ENCODE data around the gene PSAP. TPM values are rescaled to one million over a fixed set of nuclear protein-coding genes. Genes with fewer than 3 reads are reported as not detected.

The PSAP gene
- total and polyA plus RNA-seq, 2 donors from 2014 or later: 1,082 to 1,249 TPM

DNA sequence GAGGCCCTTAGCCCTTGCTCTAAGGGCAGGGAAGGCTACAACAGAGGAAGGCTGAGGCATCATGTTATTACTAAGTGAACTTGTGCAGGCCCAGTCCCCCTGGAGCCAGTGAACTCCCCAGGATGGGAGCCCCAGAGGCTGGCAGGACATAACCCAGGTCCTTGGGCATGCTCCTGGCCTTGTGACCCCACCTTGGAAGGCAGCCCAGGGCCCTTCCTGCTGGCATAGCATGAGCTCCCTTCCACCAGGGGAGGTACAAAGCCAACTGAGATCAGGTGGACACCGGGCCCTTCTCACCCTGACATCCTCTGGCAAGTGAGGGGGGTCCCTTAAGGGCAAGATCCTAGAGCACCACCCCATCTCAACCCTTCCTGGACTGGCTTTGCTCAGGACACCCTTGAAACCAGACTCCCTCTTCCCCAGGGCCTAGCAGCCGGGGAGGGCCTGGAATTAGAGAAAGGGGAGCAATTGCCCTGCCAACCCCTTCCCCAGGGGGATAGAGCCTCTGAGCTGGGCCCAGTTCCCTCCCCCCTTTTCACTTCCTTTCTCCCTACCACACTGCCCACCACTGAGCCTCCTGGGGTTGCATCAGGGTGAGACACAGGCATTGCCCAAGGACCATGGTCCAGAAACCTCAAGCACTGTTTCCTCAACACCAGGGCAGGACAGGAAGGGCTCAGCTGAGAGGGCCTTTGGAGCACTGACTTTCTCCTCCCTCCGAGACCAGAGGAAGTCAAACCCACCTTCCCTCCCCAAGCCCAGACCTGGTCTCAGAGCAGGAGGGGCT lies 75.9 kb downstream of the PSAP start:
- Histone ChIP-seq H3K4me3 (ENCODE audit: low read length in 3 of 3) (no peak overlapping the region), H3K9ac (ENCODE audit: low read length in 3 of 3) (no peak overlapping the region), H3K27ac (ENCODE audit: low read depth in 2 of 2, low read length in 2 of 2) (peak overlapping the region in 1 of 2 donors; percentile 10), H3K36me3 (ENCODE audit: control insufficient read depth in 2 of 3, insufficient read depth in 3 of 3, low read length in 3 of 3) (no peaks in the 10 kb centered on the region), H3K4me1 (ENCODE audit: control insufficient read depth in 2 of 3, insufficient read depth in 2 of 3, low read depth in 1 of 3, low read length in 3 of 3) (peaks cover 0 to 39% (median 7%) of the 10 kb centered on the region in 3 donors), H3K27me3 (ENCODE audit: control insufficient read depth, insufficient read depth, low read length) (no peaks in the 10 kb centered on the region), H3K9me3 (ENCODE audit: control insufficient read depth in 2 of 3, insufficient read depth in 1 of 3, low read length in 3 of 3) (no peaks in the 10 kb centered on the region)
- DNase-seq (peak in 1 of 5 donors; percentile 84), FAIRE-seq (no peak)
- intact Hi-C loops (cut with DNase I): no loop called here
- TF ChIP-seq, protein P1, sequence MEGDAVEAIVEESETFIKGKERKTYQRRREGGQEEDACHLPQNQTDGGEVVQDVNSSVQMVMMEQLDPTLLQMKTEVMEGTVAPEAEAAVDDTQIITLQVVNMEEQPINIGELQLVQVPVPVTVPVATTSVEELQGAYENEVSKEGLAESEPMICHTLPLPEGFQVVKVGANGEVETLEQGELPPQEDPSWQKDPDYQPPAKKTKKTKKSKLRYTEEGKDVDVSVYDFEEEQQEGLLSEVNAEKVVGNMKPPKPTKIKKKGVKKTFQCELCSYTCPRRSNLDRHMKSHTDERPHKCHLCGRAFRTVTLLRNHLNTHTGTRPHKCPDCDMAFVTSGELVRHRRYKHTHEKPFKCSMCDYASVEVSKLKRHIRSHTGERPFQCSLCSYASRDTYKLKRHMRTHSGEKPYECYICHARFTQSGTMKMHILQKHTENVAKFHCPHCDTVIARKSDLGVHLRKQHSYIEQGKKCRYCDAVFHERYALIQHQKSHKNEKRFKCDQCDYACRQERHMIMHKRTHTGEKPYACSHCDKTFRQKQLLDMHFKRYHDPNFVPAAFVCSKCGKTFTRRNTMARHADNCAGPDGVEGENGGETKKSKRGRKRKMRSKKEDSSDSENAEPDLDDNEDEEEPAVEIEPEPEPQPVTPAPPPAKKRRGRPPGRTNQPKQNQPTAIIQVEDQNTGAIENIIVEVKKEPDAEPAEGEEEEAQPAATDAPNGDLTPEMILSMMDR (IDR thresholded peaks at IDR 0.05; ENCODE audit: borderline replicate concordance, extremely low read depth, insufficient read depth): no peak

DNA sequence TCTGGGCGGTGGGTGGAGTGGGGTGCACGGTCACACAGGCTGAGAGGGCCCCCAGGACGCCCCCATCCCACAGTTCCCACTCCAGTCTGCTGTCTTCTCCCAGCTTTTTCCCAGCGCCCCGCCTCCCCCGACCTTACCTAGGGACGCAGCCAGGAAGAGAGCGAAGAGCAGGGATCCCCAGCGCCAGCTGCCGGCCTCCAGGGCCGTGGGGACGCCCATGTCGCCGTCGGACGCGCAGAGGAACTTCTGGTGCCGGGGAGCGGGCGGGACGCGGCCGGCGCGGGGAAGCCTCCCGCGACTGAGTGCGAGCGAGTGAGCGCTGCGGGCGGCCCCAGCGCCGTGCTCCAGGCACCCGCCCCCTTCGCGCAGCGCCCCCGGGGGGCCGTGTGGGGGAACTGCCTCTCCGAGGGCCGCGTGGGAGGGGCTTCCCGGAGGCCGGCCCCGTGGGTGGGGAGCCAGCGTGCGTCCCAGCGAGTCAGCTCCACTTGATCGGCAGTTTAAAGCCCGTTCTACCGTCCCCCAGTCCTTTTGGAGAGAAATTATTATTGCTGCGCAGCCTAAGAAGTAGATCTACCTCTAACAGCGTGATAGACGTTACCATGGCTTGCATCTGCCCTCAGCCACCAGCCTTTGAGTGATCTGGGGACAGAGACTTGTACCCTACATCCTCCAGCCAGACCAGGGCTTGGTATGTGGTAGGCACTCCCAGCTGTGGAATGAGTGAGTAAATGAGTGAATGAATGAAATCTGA lies 77.7 kb downstream of the PSAP start, which contains the start of gene VSIR:
TSS of gene VSIR (minus strand) at position 300 of the 751 bp plus-strand sequence. CDS start at position 219, 81 bp downstream.
- TF ChIP-seq, protein P1 (IDR thresholded peaks at IDR 0.05; ENCODE audit: borderline replicate concordance, extremely low read depth, insufficient read depth): peak; percentile 61
- DNase-seq (peak; percentile 85 to 96 (median 88)), FAIRE-seq (no peak)
- Histone ChIP-seq H3K9ac (ENCODE audit: low read length in 3 of 3) (peak within 1 kb of the TSS; percentile 0 to 81 (median 43)), H3K9me3 (ENCODE audit: control insufficient read depth in 2 of 3, insufficient read depth in 1 of 3, low read length in 3 of 3) (no peaks in the 10 kb centered on the region), H3K27ac (ENCODE audit: low read depth in 2 of 2, low read length in 2 of 2) (peak within 1 kb of the TSS; percentile 59 to 79), H3K36me3 (ENCODE audit: control insufficient read depth in 2 of 3, insufficient read depth in 3 of 3, low read length in 3 of 3) (no peaks in the 10 kb centered on the region), H3K4me3 (ENCODE audit: low read length in 3 of 3) (peak within 1 kb of the TSS; percentile 9 to 71 (median 66)), H3K27me3 (ENCODE audit: control insufficient read depth, insufficient read depth, low read length) (no peaks in the 10 kb centered on the region), H3K4me1 (ENCODE audit: control insufficient read depth in 2 of 3, insufficient read depth in 2 of 3, low read depth in 1 of 3, low read length in 3 of 3) (peaks cover 0 to 46% (median 7%) of the 10 kb centered on the region in 3 donors)
- intact Hi-C loops (cut with DNase I): no loop called here

DNA sequence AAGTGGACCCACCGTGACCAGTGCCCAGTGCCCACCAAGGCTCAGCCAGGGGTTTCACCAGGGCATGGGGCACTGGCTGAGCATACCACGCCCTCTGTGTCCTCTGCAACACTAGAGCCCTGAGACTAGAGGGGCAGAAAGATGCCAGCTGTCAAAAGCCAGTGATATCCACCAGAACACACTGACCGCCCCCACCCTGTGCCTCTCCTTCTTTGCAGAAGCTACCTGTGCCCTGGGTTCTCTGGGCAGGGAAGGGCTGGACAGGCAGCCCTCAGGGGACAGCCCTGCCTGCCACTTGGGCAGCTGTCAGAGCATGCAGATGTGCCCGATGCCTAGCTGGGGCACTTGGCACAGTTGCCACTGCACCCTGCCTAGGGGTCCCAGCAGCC lies 78.2 kb downstream of the PSAP start:
- peak overlapping the region in 2 of 3 donors; percentile 53 to 66 for H3K4me3 ChIP-seq (ENCODE audit: low read length in 3 of 3)
- no peaks in the 10 kb centered on the region for H3K27me3 ChIP-seq (ENCODE audit: control insufficient read depth, insufficient read depth, low read length)
- H3K36me3 ChIP-seq (ENCODE audit: control insufficient read depth in 2 of 3, insufficient read depth in 3 of 3, low read length in 3 of 3): no peaks in the 10 kb centered on the region
- TF ChIP-seq, protein P1 (IDR thresholded peaks at IDR 0.05; ENCODE audit: borderline replicate concordance, extremely low read depth, insufficient read depth): no peak
- H3K27ac ChIP-seq (ENCODE audit: low read depth in 2 of 2, low read length in 2 of 2): peak overlapping the region; percentile 59 to 79
- peak overlapping the region in 2 of 3 donors; percentile 43 to 81 for H3K9ac ChIP-seq (ENCODE audit: low read length in 3 of 3)
- intact Hi-C loops (cut with DNase I): no loop called here
- no peaks in the 10 kb centered on the region for H3K9me3 ChIP-seq (ENCODE audit: control insufficient read depth in 2 of 3, insufficient read depth in 1 of 3, low read length in 3 of 3)
- H3K4me1 ChIP-seq (ENCODE audit: control insufficient read depth in 2 of 3, insufficient read depth in 2 of 3, low read depth in 1 of 3, low read length in 3 of 3): peaks cover 0 to 50% (median 7%) of the 10 kb centered on the region in 3 donors
- FAIRE-seq (no peak), DNase-seq (no peak)

Data from kidney (tissue), 14 donors.